ENCODE measurements around the gene F10. TPM values are rescaled to one million over a fixed set of nuclear protein-coding genes. Genes with fewer than 3 reads are reported as not detected.

F10 gene
- total and polyA plus RNA-seq, 9 of the 15 experiments (the other 6 are each of a cell fraction or from before 2014, with no cell fraction given): 0.04 to 0.09 (median 0.07) TPM; not detected in 5

- DNase-seq (ENCODE audit: extremely low read depth in 1 of 4, low spot score in 3 of 4) (no peak), FAIRE-seq (no peak), ATAC-seq (no peak)
- H3K36me3 ChIP-seq (ENCODE audit: control insufficient read depth, insufficient read depth, low read length): no peaks in the 10 kb centered on the region
- H3K9ac ChIP-seq (ENCODE audit: insufficient read depth in 1 of 2, low read depth in 2 of 2, low read length in 2 of 2): no peak overlapping the region
- no peaks in the 10 kb centered on the region for H4K20me1 ChIP-seq (replicated peaks; ENCODE audit: control insufficient read depth, insufficient read depth, low read length)
- peaks cover 0 to 9% of the 10 kb centered on the region in 2 experiments; a peak in 2 of 5 replicates for H3K4me1 ChIP-seq (replicated peaks in 1 of 2; ENCODE audit: control insufficient read depth in 2 of 2, insufficient read depth in 2 of 2, low read length in 2 of 2)
- peaks cover 2 to 75% of the 10 kb centered on the region in 2 experiments; a peak in 4 of 5 replicates for H3K27me3 ChIP-seq (ENCODE audit: control insufficient read depth in 2 of 2, insufficient read depth in 2 of 2, low read length in 2 of 2)
- ChIA-PET CTCF (ENCODE audit: low intra/inter-chr PET ratio) (no interaction called here), POLR2A (no interaction called here)
- no peaks in the 10 kb centered on the region for H3K9me1 ChIP-seq (ENCODE audit: control insufficient read depth, insufficient read depth, low read length)
- intact Hi-C loops (cut with micrococcal nuclease) (no loop called here), in situ Hi-C loops (cut with MboI) (no loop called here)
- H3K27ac ChIP-seq (ENCODE audit: extremely low read depth, low read depth, low read length): no peak overlapping the region
- no peaks in the 10 kb centered on the region for H3K9me3 ChIP-seq (replicated peaks; ENCODE audit: control insufficient read depth, insufficient read depth, low read depth, low read length)
- no peaks in the 10 kb centered on the region for H3K79me2 ChIP-seq (ENCODE audit: control insufficient read depth, insufficient read depth, low read length)
- H3K4me3 ChIP-seq: no peak overlapping the region
- no TSS peak for BruUV-seq (replicated peaks)
- WGBS (ENCODE audit: insufficient coverage, low coverage, missing lambda C conversion rate): 1% methylated on average over 9 of the region's 9 CpGs
- TF ChIP-seq KAT7 (CRISPR knock-in tag; IDR thresholded peaks at IDR 0.05; ENCODE audit: borderline replicate concordance): no peak
- no peak for TF ChIP-seq ZBTB9 (CRISPR knock-in tag; IDR thresholded peaks at IDR 0.05)
- no peak for TF ChIP-seq FOXP1 (CRISPR knock-in tag; IDR thresholded peaks at IDR 0.05)
- TF ChIP-seq NFATC3 (IDR thresholded peaks at IDR 0.05): no peak
- TF ChIP-seq ZBTB26 (CRISPR knock-in tag; IDR thresholded peaks at IDR 0.05): no peak
- no peak for TF ChIP-seq SAFB2 (IDR thresholded peaks at IDR 0.05; ENCODE audit: borderline replicate concordance, low read depth, low read length, severe bottlenecking)
- TF ChIP-seq ZHX1 (conservative IDR thresholded peaks at IDR 0.05; ENCODE audit: low read length): no peak
- TF ChIP-seq KLF6 (CRISPR knock-in tag; IDR thresholded peaks at IDR 0.05; ENCODE audit: borderline replicate concordance): no peak
- H3K4me2 ChIP-seq (ENCODE audit: insufficient read depth, low read length): no peak overlapping the region
- no peak overlapping the region for H2AFZ ChIP-seq (ENCODE audit: low read depth, low read length)
Observed at GRCh38 chr13:113117911-113118260, 4.7 kb upstream of the F10 start.

All from K562 (cell line).